HepG2 (cell line): Measurements from ENCODE around the gene BRD3. TPM values are rescaled to one million over a fixed set of nuclear protein-coding genes. Genes with fewer than 3 reads are reported as not detected.

Experiments used
- ATAC-seq: fragments of 200-7000 bp; cut with Tn5 transposase; 3 replicates; pipeline ENCODE4 v1.9.1; 2020; ENCODE audit warnings: mild to moderate bottlenecking, moderate library complexity
- BruUV-seq: library from RNA; stranded (reverse); fragments of 400-500 nt; replicated peaks from 2 replicates; lab custom pipeline; 2021; lab: Mats Ljungman, UMichigan
- CTCF ChIA-PET: fragments of 300-600 bp; formaldehyde crosslinking; extraction: SDS; loops from one replicate; lab custom pipeline; 2021; ENCODE audit warnings: low total read pairs, inconsistent platforms, low intra/inter-chr PET ratio; lab: Yijun Ruan, JAX
- POLR2A ChIA-PET: fragments of 350-600 bp; sonication (Branson Sonifier 250); formaldehyde crosslinking; loops from one replicate; lab custom pipeline; 2020; ENCODE audit warnings: antibody characterized with exemption, inconsistent platforms; lab: Yijun Ruan, JAX
- DNase-seq: peaks from one replicate; pipeline ENCODE4 v3.0.0-alpha.2; 2015; ENCODE audit warnings: low spot score
- FAIRE-seq: peaks from 3 replicates; lab custom pipeline; 2011; peaks lifted over from hg19 to GRCh38; lab: Jason Lieb, UNC
- H2AFZ ChIP-seq: one replicate; pipeline ENCODE4 v1.6.1; 2011; ENCODE audit warnings: low read length, inconsistent platforms
- H3K27ac ChIP-seq: fragments of 300-600 bp; 3 replicates; pipeline ENCODE4 v1.8.0; 2011; ENCODE audit warnings: mixed run types, mild to moderate bottlenecking, mixed read lengths, low read length, inconsistent platforms; ENCODE audit not compliant: insufficient read depth; ENCODE audit errors: extremely low read length
- H3K27me3 ChIP-seq, 2 experiments: fragments of 200-600 bp in 1 of 2; 2 replicates in 1 of 2; 3 replicates in 1 of 2; pipeline versions ENCODE4 v1.6.0 to v1.8.0; 2011; ENCODE audit warnings: low read length in 2 of 2, mild to moderate bottlenecking in 2 of 2, moderate library complexity in 2 of 2, inconsistent platforms in 1 of 2; ENCODE audit not compliant: insufficient read depth in 2 of 2, control insufficient read depth in 1 of 2
- H3K36me3 ChIP-seq, 2 experiments: fragments of 200-600 bp in 1 of 2; replicated peaks in 1 of 2; 2 replicates in 1 of 2; 3 replicates in 1 of 2; pipeline versions ENCODE4 v1.5.1 to v1.8.0; 2011; ENCODE audit warnings: low read length in 2 of 2, inconsistent platforms in 1 of 2; ENCODE audit not compliant: insufficient read depth in 2 of 2, control insufficient read depth in 1 of 2
- H3K4me1 ChIP-seq: 2 replicates; pipeline ENCODE4 v1.5.1; 2012; ENCODE audit warnings: low read length, inconsistent platforms; ENCODE audit not compliant: insufficient read depth
- H3K4me2 ChIP-seq: 2 replicates; pipeline ENCODE4 v1.6.0; 2011; ENCODE audit warnings: low read depth, low read length, inconsistent platforms
- H3K4me3 ChIP-seq, 3 experiments: fragments of 200-600 bp in 1 of 3; sonication (generic), shearing (Covaris generic) in 1 of 3; replicated peaks in 1 of 3; 2 replicates each; pipeline ENCODE4 v1.5.1; 2011 to 2016; ENCODE audit warnings: low read length in 3 of 3, inconsistent platforms in 2 of 3, low read depth in 2 of 3, mild to moderate bottlenecking in 2 of 3, control low read depth in 1 of 3, mixed read lengths in 1 of 3; ENCODE audit not compliant: insufficient read depth in 1 of 3
- H3K79me2 ChIP-seq: one replicate; pipeline ENCODE4 v1.6.1; 2011; ENCODE audit warnings: low read length, inconsistent platforms; ENCODE audit not compliant: insufficient read depth
- H3K9ac ChIP-seq: 2 replicates; pipeline ENCODE4 v1.6.0; 2011; ENCODE audit warnings: mild to moderate bottlenecking, low read depth, low read length, inconsistent platforms; ENCODE audit not compliant: insufficient read depth
- H3K9me3 ChIP-seq: 2 replicates; pipeline ENCODE4 v1.5.1; 2012; ENCODE audit warnings: mild to moderate bottlenecking, low read length
- H4K20me1 ChIP-seq: 2 replicates; pipeline ENCODE4 v1.6.0; 2011; ENCODE audit warnings: inconsistent platforms, mild to moderate bottlenecking, low read length, moderate library complexity; ENCODE audit not compliant: insufficient read depth
- ATAD3A ChIP-seq: sonication (generic); formaldehyde crosslinking; IDR thresholded peaks from 2 replicates; pipeline ENCODE4 v1.4.0; 2020; ENCODE audit warnings: missing genetic modification reagents
- HNF1B ChIP-seq: sonication (generic); formaldehyde crosslinking; IDR thresholded peaks from 2 replicates; pipeline ENCODE4 v1.5.1; 2020; ENCODE audit warnings: mild to moderate bottlenecking, moderate library complexity, missing genetic modification reagents
- KLF13 ChIP-seq: sonication (generic); formaldehyde crosslinking; IDR thresholded peaks from 2 replicates; pipeline ENCODE4 v1.4.0; 2020; ENCODE audit warnings: mild to moderate bottlenecking, missing genetic modification reagents
- RORA ChIP-seq: sonication (generic); formaldehyde crosslinking; IDR thresholded peaks from 2 replicates; pipeline ENCODE4 v1.5.0; 2020; ENCODE audit warnings: mild to moderate bottlenecking, missing genetic modification reagents, moderate library complexity
- SIX1 ChIP-seq: sonication (generic); formaldehyde crosslinking; IDR thresholded peaks from 2 replicates; pipeline ENCODE4 v1.4.0; 2020; ENCODE audit warnings: missing genetic modification reagents, borderline replicate concordance
- TEF ChIP-seq: sonication (generic); formaldehyde crosslinking; IDR thresholded peaks from 2 replicates; pipeline ENCODE4 v1.5.0; 2020; ENCODE audit warnings: missing genetic modification reagents
- ZFP36 ChIP-seq: fragments of 150-350 bp; IDR thresholded peaks from 2 replicates; pipeline ENCODE4 v1.6.1; 2018; ENCODE audit warnings: borderline replicate concordance, low read length, low read depth; ENCODE audit not compliant: partially characterized antibody
- ZFX ChIP-seq: sonication (generic); formaldehyde crosslinking; IDR thresholded peaks from 2 replicates; pipeline ENCODE4 v1.4.0; 2020; ENCODE audit warnings: mild to moderate bottlenecking, low read depth, missing genetic modification reagents, moderate library complexity
- ZHX1 ChIP-seq: sonication (generic); formaldehyde crosslinking; IDR thresholded peaks from 2 replicates; pipeline ENCODE4 v1.8.1; 2022; ENCODE audit warnings: low read depth, mild to moderate bottlenecking, missing genetic modification reagents
- ZNF570 ChIP-seq: sonication (generic); formaldehyde crosslinking; IDR thresholded peaks from 2 replicates; pipeline ENCODE4 v1.4.0; 2020; ENCODE audit warnings: mild to moderate bottlenecking, missing genetic modification reagents, borderline replicate concordance
- ZNF713 ChIP-seq: sonication (generic); formaldehyde crosslinking; IDR thresholded peaks from 2 replicates; pipeline ENCODE4 v1.4.0; 2020; ENCODE audit warnings: mild to moderate bottlenecking, missing genetic modification reagents
- WGBS: methylation state at CpG from one replicate; pipeline ENCODE4 v1.1.6; 2017; ENCODE audit warnings: low lambda C conversion rate; 5-methylcytosine and 5-hydroxymethylcytosine counted together
- in situ Hi-C: cut with HindIII; loops from 2 replicates; pipeline ENCODE4 v1.10.0; 2017; ENCODE audit warnings: low pct_unique_long_range_greater_than_20kb; ENCODE audit not compliant: extremely low pct_ligation_motif_present
- intact Hi-C: fragments of 100-400 bp; cut with micrococcal nuclease; formaldehyde crosslinking; loops from one replicate; pipeline ENCODE4 v1.10.0; 2022; ENCODE audit not compliant: unreplicated experiment
- polyA plus RNA-seq, 8 experiments: library from polyadenylated mRNA; depleted of rRNA in 3 of 8; stranded (reverse) in 7 of 8; unstranded in 1 of 8; fragments of >200 nt; fragmentation: Illumina TruSeq in 4 of 8; extraction: Trizol in 4 of 8; gene quantifications; 2 replicates each; pipeline versions ENCODE4 v1.2.1 to v1.2.3, GENCODE V29; 2011 to 2016; ENCODE audit warnings: low read depth in 4 of 8, missing spikeins in 1 of 8, mixed read lengths in 1 of 8; ENCODE audit not compliant: insufficient read depth in 1 of 8
- total RNA-seq, 5 experiments: library from RNA; depleted of rRNA; stranded (reverse); fragments of >200 nt; fragmentation: Illumina TruSeq; extraction: Trizol; gene quantifications; 2 replicates each; pipeline ENCODE4 v1.2.3, GENCODE V29; 2016; ENCODE audit warnings: low read depth in 1 of 5
- TF ChIP-seq, protein P1 (sequence below): sonication (generic); formaldehyde crosslinking; IDR thresholded peaks from 2 replicates; pipeline ENCODE4 v1.4.0; 2020; ENCODE audit warnings: mild to moderate bottlenecking, missing genetic modification reagents

BRD3 gene
- total and polyA plus RNA-seq, 2 of the 13 experiments (the other 11 are each of a cell fraction or from before 2014, with no cell fraction given), result 5.9 to 12.9 TPM

- TF ChIP-seq ZFP36 (no peak), ZNF570 (CRISPR knock-in tag) (no peak), HNF1B (CRISPR knock-in tag) (0 out of 2 replicates have a peak, but pooled peaks have one; percentile 31)
These were observed 42.0 kb downstream of the BRD3 start (continued) for GRCh38 chr9:134025606-134026541.

DNA sequence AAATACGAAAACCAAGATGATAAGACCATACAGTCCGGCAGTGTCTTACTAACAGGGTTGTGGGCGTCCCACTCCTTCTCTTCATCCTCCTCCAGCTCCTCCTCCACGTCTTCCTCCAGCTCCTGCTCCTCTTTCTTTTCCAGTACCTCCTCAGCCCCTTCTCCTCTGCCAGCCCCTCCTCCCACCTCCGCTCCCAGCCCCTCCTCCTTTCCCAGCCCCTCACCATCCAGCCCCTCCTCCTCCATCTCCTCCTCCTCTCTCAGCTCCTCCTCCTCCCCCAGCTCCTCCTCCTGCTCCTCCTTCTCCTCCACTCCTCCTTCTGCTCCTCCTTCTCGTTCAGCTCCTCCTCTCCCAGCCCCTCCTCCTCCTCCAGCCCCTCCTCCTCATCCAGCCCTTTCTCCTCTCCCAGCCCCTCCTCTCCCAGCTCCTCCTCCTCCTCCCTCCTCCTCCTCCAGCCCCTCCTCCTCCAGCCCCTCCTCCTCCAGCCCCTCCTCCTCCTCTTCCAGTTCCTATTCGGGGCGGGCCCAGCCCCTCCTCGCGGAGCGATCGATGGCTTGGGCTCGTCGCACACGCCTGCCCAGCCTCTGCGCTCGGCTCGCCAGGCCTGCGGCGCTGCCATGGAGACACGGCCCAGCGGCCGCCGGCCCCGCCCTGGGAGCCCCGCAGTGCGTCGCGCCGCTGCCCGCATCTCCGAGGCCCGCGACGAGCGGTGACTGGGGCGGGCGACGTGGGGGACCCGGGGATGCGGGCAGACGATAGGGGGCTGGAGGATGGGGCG is 42.8 kb downstream of the BRD3 start, which contains the start of gene BRD3OS:
TSS of gene BRD3OS (plus strand) at position 654 of the 778 bp plus-strand sequence. CDS start 1,267 bp downstream, outside the sequence.
- Histone ChIP-seq H2AFZ (no peak within 1 kb of the TSS), H3K79me2 (no peaks in the 10 kb centered on the region), H4K20me1 (no peaks in the 10 kb centered on the region), H3K4me1 (peaks cover 29% of the 10 kb centered on the region), H3K9me3 (no peaks in the 10 kb centered on the region), H3K4me3 (peak within 1 kb of the TSS; percentile 75 to 85 (median 77)), H3K9ac (peak within 1 kb of the TSS; percentile 55), H3K27ac (no peak within 1 kb of the TSS), H3K4me2 (peak within 1 kb of the TSS; percentile 89), H3K36me3 (no peaks in the 10 kb centered on the region; a peak in 1 of 5 replicates), H3K27me3 (no peaks in the 10 kb centered on the region)
- ATAC-seq (peak; percentile 91), FAIRE-seq (peak; percentile 90), DNase-seq (peak; percentile 88)
- WGBS, result 4% methylated on average over 41 of the region's 43 CpGs
- POLR2A ChIA-PET, result interaction anchor here (0.5 to 1.3 kb wide), 10 partner anchors 32 to 655 kb away, joined by 3 to 5 read pairs (median 4); no protein-coding TSS in a partner anchor
- in situ Hi-C loops, result no loop called here
- BruUV-seq, result no TSS peak
- intact Hi-C loops, result loop anchor here (5.0 kb wide), 1 partner anchor 42 kb away; the partner anchor contains the start of gene BRD3
- CTCF ChIA-PET, result no interaction called here
- TF ChIP-seq ATAD3A, result no peak
- TF ChIP-seq SIX1, result no peak
- TF ChIP-seq TEF (CRISPR knock-in tag), result no peak
- no peak for TF ChIP-seq RORA (CRISPR knock-in tag)
- TF ChIP-seq ZHX1, result no peak
- TF ChIP-seq ZNF713, result no peak
- no peak for TF ChIP-seq KLF13
- TF ChIP-seq, protein P1, sequence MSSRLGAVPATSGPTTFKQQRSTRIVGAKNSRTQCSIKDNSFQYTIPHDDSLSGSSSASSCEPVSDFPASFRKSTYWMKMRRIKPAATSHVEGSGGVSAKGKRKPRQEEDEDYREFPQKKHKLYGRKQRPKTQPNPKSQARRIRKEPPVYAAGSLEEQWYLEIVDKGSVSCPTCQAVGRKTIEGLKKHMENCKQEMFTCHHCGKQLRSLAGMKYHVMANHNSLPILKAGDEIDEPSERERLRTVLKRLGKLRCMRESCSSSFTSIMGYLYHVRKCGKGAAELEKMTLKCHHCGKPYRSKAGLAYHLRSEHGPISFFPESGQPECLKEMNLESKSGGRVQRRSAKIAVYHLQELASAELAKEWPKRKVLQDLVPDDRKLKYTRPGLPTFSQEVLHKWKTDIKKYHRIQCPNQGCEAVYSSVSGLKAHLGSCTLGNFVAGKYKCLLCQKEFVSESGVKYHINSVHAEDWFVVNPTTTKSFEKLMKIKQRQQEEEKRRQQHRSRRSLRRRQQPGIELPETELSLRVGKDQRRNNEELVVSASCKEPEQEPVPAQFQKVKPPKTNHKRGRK (CRISPR knock-in tag), result no peak
- TF ChIP-seq ZFX (CRISPR knock-in tag), result peak; percentile 81
